Gastrocnemius medialis (tissue), 4 donors: ENCODE data around the gene FBXO42.

Source experiments
- CTCF ChIP-seq, 5 experiments: fragments of 450-650 bp in 3 of 5; fragments of 200-600 bp in 2 of 5; sonication (generic) in 2 of 5; IDR thresholded peaks in 4 of 5; conservative IDR thresholded peaks in 1 of 5; 1 replicate in 4 of 5; 2 replicates in 1 of 5; pipeline ENCODE4 v1.5.1; 2016 to 2019; ENCODE audit warnings: antibody characterized with exemption in 5 of 5, mild to moderate bottlenecking in 3 of 5, moderate library complexity in 3 of 5
- POLR2A ChIP-seq, 2 donors: fragments of 450-650 bp; IDR thresholded peaks; one replicate each; pipeline ENCODE4 v1.6.1; 2017; ENCODE audit warnings: antibody characterized with exemption in 2 of 2, mild to moderate bottlenecking in 2 of 2, moderate library complexity in 2 of 2

- peak in 1 of 5 experiments; percentile 17 for TF ChIP-seq CTCF (IDR thresholded peaks at IDR 0.05 in 4 of 5, conservative IDR thresholded peaks at IDR 0.05 in 1 of 5)
- no peak for TF ChIP-seq POLR2A (IDR thresholded peaks at IDR 0.05)
These were observed 62.3 kb downstream of the FBXO42 start for GRCh38 chr1:16289959-16290358.
